Suprapubic skin (tissue), 4 donors: Measurements from ENCODE around the gene TENT4B. TPM values are rescaled to one million over a fixed set of nuclear protein-coding genes. Genes with fewer than 3 reads are reported as not detected.

Source experiments
- DNase-seq, 2 donors: peaks; one replicate each; pipeline ENCODE4 v3.0.0-alpha.2; 2019; ENCODE audit warnings: low spot score in 2 of 2
- H3K27ac ChIP-seq: fragments of 200-600 bp; sonication (generic); one replicate; pipeline ENCODE4 v1.5.1; 2019
- H3K27me3 ChIP-seq: fragments of 200-600 bp; sonication (generic); one replicate; pipeline ENCODE4 v1.5.1; 2019
- H3K36me3 ChIP-seq: fragments of 200-600 bp; sonication (generic); one replicate; pipeline ENCODE4 v1.5.1; 2019
- H3K4me1 ChIP-seq: fragments of 200-600 bp; sonication (generic); one replicate; pipeline ENCODE4 v1.5.1; 2019
- H3K4me3 ChIP-seq: fragments of 200-600 bp; sonication (generic); one replicate; pipeline ENCODE4 v1.5.1; 2019; ENCODE audit warnings: mild to moderate bottlenecking
- H3K9me3 ChIP-seq: fragments of 200-600 bp; sonication (generic); one replicate; pipeline ENCODE4 v1.5.1; 2019
- EP300 ChIP-seq: sonication (generic); formaldehyde crosslinking; IDR thresholded peaks from one replicate; pipeline ENCODE4 v1.6.1; 2017; ENCODE audit warnings: antibody characterized with exemption
- POLR2A ChIP-seq, 2 donors: fragments of 450-650 bp; IDR thresholded peaks; one replicate each; pipeline ENCODE4 v1.6.1; 2017; ENCODE audit warnings: antibody characterized with exemption in 2 of 2, mild to moderate bottlenecking in 2 of 2, moderate library complexity in 2 of 2
- POLR2AphosphoS5 ChIP-seq, 3 donors: sonication (generic); formaldehyde crosslinking; IDR thresholded peaks; one replicate each; pipeline ENCODE4 v1.6.1; 2017; ENCODE audit warnings: antibody characterized with exemption in 3 of 3
- WGBS: methylation state at CpG from one replicate; pipeline ENCODE4 v1.1.5; 2018; 5-methylcytosine and 5-hydroxymethylcytosine counted together
- total RNA-seq, 4 donors: library from RNA; depleted of rRNA; stranded (reverse); fragments of >200 nt; gene quantifications; one replicate each; pipeline ENCODE4 v1.1.0, GENCODE V29; 2016
- TF ChIP-seq, protein P1 (sequence below), 2 donors: fragments of 200-600 bp in 1 of 2; fragments of 450-650 bp in 1 of 2; sonication (generic) in 1 of 2; IDR thresholded peaks; one replicate each; pipeline ENCODE4 v1.5.1; 2016 to 2019; ENCODE audit warnings: antibody characterized with exemption in 2 of 2, mild to moderate bottlenecking in 1 of 2, moderate library complexity in 1 of 2

TENT4B gene
- total RNA-seq, 4 donors from 2014 or later, result 10.8 to 15.7 (median 12.9) TPM

DNA sequence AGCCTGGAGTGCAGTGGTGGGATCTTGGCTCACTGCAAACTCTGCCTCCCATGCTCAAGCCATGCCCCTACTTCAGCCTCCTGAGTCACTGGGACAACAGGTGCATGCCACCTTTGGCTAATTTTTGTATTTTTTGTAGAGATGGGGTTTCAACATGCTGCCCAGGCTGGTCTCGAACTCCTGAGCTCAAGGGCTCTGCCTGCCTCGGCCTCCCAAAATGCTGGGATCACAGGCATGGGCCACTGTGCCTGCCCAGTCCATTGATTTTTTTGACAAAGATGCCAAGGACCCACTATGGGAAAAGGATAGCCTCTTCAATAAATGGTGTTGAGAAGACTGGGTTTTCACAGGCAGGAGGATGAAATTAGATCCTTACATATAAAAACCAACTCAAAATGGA is 102.4 kb downstream of the TENT4B start:
- no peaks in the 10 kb centered on the region for H3K36me3 ChIP-seq
- no peak overlapping the region for H3K27ac ChIP-seq
- H3K4me3 ChIP-seq, result no peak overlapping the region
- DNase-seq, result peak in 1 of 2 donors; percentile 32
- TF ChIP-seq POLR2AphosphoS5 (IDR thresholded peaks at IDR 0.05) (no peak), EP300 (no peak), POLR2A (IDR thresholded peaks at IDR 0.05) (no peak)
- TF ChIP-seq, protein P1, sequence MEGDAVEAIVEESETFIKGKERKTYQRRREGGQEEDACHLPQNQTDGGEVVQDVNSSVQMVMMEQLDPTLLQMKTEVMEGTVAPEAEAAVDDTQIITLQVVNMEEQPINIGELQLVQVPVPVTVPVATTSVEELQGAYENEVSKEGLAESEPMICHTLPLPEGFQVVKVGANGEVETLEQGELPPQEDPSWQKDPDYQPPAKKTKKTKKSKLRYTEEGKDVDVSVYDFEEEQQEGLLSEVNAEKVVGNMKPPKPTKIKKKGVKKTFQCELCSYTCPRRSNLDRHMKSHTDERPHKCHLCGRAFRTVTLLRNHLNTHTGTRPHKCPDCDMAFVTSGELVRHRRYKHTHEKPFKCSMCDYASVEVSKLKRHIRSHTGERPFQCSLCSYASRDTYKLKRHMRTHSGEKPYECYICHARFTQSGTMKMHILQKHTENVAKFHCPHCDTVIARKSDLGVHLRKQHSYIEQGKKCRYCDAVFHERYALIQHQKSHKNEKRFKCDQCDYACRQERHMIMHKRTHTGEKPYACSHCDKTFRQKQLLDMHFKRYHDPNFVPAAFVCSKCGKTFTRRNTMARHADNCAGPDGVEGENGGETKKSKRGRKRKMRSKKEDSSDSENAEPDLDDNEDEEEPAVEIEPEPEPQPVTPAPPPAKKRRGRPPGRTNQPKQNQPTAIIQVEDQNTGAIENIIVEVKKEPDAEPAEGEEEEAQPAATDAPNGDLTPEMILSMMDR (IDR thresholded peaks at IDR 0.05), result no peak
- WGBS, result 100% methylated on average over 2 of the region's 2 CpGs
- no peaks in the 10 kb centered on the region for H3K27me3 ChIP-seq
- H3K9me3 ChIP-seq, result no peaks in the 10 kb centered on the region
- peaks cover 35% of the 10 kb centered on the region for H3K4me1 ChIP-seq

DNA sequence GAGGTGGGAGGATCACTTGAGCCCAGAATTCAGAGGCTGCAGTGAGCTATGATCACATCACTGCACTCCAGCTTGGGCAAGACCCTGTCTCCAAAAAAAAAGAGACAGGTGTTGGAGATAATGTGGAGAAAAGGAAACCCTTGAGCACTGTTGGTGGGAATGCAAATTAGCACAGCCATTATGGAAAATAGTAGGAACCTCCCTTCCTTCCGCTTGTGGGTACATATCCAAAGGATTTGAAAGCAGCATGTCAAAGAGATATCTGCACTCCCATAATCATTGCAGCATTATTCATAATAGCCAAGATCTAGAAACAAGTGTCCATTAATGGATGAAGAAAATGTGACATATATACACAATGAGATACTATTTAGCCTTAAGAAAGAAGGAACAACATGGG is 103.5 kb downstream of the TENT4B start:
- TF ChIP-seq EP300 (no peak), POLR2AphosphoS5 (IDR thresholded peaks at IDR 0.05) (no peak)
- TF ChIP-seq, protein P1 (IDR thresholded peaks at IDR 0.05), result no peak

GRCh38 chr16:50257876-50258275 is 104.8 kb downstream of the TENT4B start:
- TF ChIP-seq, protein P1 (IDR thresholded peaks at IDR 0.05), result no peak
- TF ChIP-seq POLR2A (IDR thresholded peaks at IDR 0.05) (no peak), POLR2AphosphoS5 (IDR thresholded peaks at IDR 0.05) (no peak), EP300 (no peak)
- H3K27ac ChIP-seq, result no peak overlapping the region
- H3K4me1 ChIP-seq, result peaks cover 27% of the 10 kb centered on the region
- no peak overlapping the region for H3K4me3 ChIP-seq
- 90% methylated on average over 9 of the region's 9 CpGs for WGBS
- no peaks in the 10 kb centered on the region for H3K27me3 ChIP-seq
- H3K36me3 ChIP-seq, result no peaks in the 10 kb centered on the region
- no peaks in the 10 kb centered on the region for H3K9me3 ChIP-seq
- DNase-seq, result peak in 1 of 2 donors; percentile 48

More for the DNA sequence above, 103.5 kb downstream of the TENT4B start:
- H3K36me3 ChIP-seq, result no peaks in the 10 kb centered on the region
- no peaks in the 10 kb centered on the region for H3K9me3 ChIP-seq
- no peak for DNase-seq
- H3K4me1 ChIP-seq, result peaks cover 34% of the 10 kb centered on the region
- WGBS, result 76% methylated on average over 1 of the region's 1 CpG
- no peak overlapping the region for H3K27ac ChIP-seq
- H3K27me3 ChIP-seq, result no peaks in the 10 kb centered on the region
- H3K4me3 ChIP-seq, result no peak overlapping the region

- peaks cover 27% of the 10 kb centered on the region for H3K4me1 ChIP-seq
- H3K4me3 ChIP-seq, result no peak overlapping the region
- TF ChIP-seq EP300 (no peak), POLR2A (IDR thresholded peaks at IDR 0.05) (no peak), POLR2AphosphoS5 (IDR thresholded peaks at IDR 0.05) (peak in 1 of 3 donors; percentile 50)
- TF ChIP-seq, protein P1 (IDR thresholded peaks at IDR 0.05), result no peak
- peak overlapping the region; percentile 55 for H3K27ac ChIP-seq
- peak; percentile 85 to 88 for DNase-seq
- no peaks in the 10 kb centered on the region for H3K36me3 ChIP-seq
- H3K27me3 ChIP-seq, result no peaks in the 10 kb centered on the region
- H3K9me3 ChIP-seq, result no peaks in the 10 kb centered on the region
- 25% methylated on average over 18 of the region's 23 CpGs for WGBS
Observed at GRCh38 chr16:50259334-50260205, 106.5 kb downstream of the TENT4B start.
